Smooth muscle cell (in vitro differentiated cells): ENCODE data around the gene EZH2. TPM values are rescaled to one million over a fixed set of nuclear protein-coding genes. Genes with fewer than 3 reads are reported as not detected.
A peak's percentile ranks its signal among the peaks of the same experiment; 100 is the strongest.

Experiments used
- DNase-seq: peaks from one replicate; lab custom pipeline; 2025; ENCODE audit not compliant: unreplicated experiment; lab: John Stamatoyannopoulos, UW
- H2AFZ ChIP-seq: fragments of 200-600 bp; sonication (generic); 2 replicates; pipeline ENCODE4 v1.6.0; 2016; ENCODE audit warnings: antibody characterized with exemption, low read depth, mild to moderate bottlenecking
- H3F3A ChIP-seq: fragments of 200-600 bp; sonication (generic); 2 replicates; pipeline ENCODE4 v1.6.0; 2017; ENCODE audit warnings: antibody characterized with exemption, low read depth
- H3K27ac ChIP-seq: fragments of 200-600 bp; sonication (generic); 2 replicates; pipeline ENCODE4 v1.5.1; 2016; ENCODE audit warnings: low read depth, mild to moderate bottlenecking
- H3K27me3 ChIP-seq: fragments of 200-600 bp; sonication (generic); 2 replicates; pipeline ENCODE4 v1.6.1; 2016; ENCODE audit warnings: low read depth, mild to moderate bottlenecking
- H3K36me3 ChIP-seq: fragments of 200-600 bp; sonication (generic); 2 replicates; pipeline ENCODE4 v1.5.1; 2016; ENCODE audit warnings: low read depth
- H3K4me1 ChIP-seq: fragments of 200-600 bp; sonication (generic); 2 replicates; pipeline ENCODE4 v1.5.1; 2016; ENCODE audit warnings: low read depth
- H3K4me2 ChIP-seq: fragments of 200-600 bp; sonication (generic); 2 replicates; pipeline ENCODE4 v1.6.0; 2016; ENCODE audit warnings: mild to moderate bottlenecking
- H3K4me3 ChIP-seq: fragments of 200-600 bp; sonication (generic); 2 replicates; pipeline ENCODE4 v1.5.1; 2016; ENCODE audit warnings: mild to moderate bottlenecking
- H3K79me2 ChIP-seq: fragments of 200-600 bp; sonication (generic); 2 replicates; pipeline ENCODE4 v1.6.0; 2016; ENCODE audit warnings: low read depth, mild to moderate bottlenecking
- H3K9ac ChIP-seq: fragments of 200-600 bp; sonication (generic); 2 replicates; pipeline ENCODE4 v1.6.0; 2016; ENCODE audit warnings: low read depth
- H3K9me3 ChIP-seq: fragments of 200-600 bp; sonication (generic); replicated peaks from 2 replicates; pipeline ENCODE4 v1.5.1; 2016; ENCODE audit warnings: low read depth
- H4K20me1 ChIP-seq: fragments of 200-600 bp; sonication (generic); 2 replicates; pipeline ENCODE4 v1.6.0; 2016; ENCODE audit warnings: low read depth
- CTCF ChIP-seq: fragments of 200-600 bp; sonication (generic); IDR thresholded peaks from 2 replicates; pipeline ENCODE4 v1.5.1; 2017; ENCODE audit warnings: borderline replicate concordance, mild to moderate bottlenecking, antibody characterized with exemption; ENCODE audit not compliant: insufficient read depth, poor library complexity, severe bottlenecking
- WGBS: methylation state at CpG from one replicate; pipeline ENCODE4 v1.1.7; 2016; ENCODE audit warnings: low lambda C conversion rate; 5-methylcytosine and 5-hydroxymethylcytosine counted together
- polyA plus RNA-seq: library from polyadenylated mRNA; unstranded; fragments of >200 nt; fragmentation: Nextera tagmentation; extraction: Ambion mirVana; gene quantifications from 2 replicates; pipeline ENCODE4 v1.2.1, GENCODE V29; 2016
- total RNA-seq: library from RNA; depleted of rRNA; stranded (reverse); fragments of >200 nt; gene quantifications from 2 replicates; pipeline ENCODE4 v1.2.3, GENCODE V29; 2014

The EZH2 gene
- total and polyA plus RNA-seq, 2 experiments from 2014 or later = 12.0 to 20.5 TPM

DNA sequence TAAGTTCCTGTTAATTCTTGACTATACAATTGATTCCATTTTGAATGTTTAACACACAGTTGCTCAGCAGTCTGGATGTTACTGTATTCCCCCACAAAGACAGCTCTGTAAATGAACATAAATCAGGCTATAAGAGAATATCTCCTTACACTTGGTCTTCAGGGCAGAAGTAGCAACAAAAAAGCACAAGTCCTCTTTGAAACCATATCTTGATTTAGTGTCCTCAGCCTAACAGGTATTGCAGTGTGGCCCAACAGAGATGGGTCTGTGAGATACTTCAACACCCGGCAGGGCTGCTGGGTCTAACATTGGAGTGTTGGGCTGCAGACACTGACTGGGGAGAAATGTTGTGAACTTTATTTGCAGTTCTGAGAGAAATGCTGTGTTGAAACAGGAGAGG, 109.6 kb downstream of the EZH2 start:
- H3K4me2 ChIP-seq = no peak overlapping the region
- 87% methylated on average over 1 of the region's 1 CpG for WGBS
- no peaks in the 10 kb centered on the region for H3K9me3 ChIP-seq
- no peak overlapping the region for H3K27ac ChIP-seq
- H3K79me2 ChIP-seq = peaks cover 4% of the 10 kb centered on the region
- H3K36me3 ChIP-seq = peaks cover 5% of the 10 kb centered on the region
- peaks cover 13% of the 10 kb centered on the region for H3F3A ChIP-seq
- H4K20me1 ChIP-seq = peaks cover 17% of the 10 kb centered on the region
- H3K4me3 ChIP-seq = no peak overlapping the region
- H3K9ac ChIP-seq = no peak overlapping the region
- H3K27me3 ChIP-seq = no peaks in the 10 kb centered on the region
- peaks cover 5% of the 10 kb centered on the region for H3K4me1 ChIP-seq
- no peak for DNase-seq
- TF ChIP-seq CTCF = no peak
- no peak overlapping the region for H2AFZ ChIP-seq

- Histone ChIP-seq H3K4me3 (no peak overlapping the region), H3K9ac (peak overlapping the region; percentile 54), H3K27me3 (no peaks in the 10 kb centered on the region), H3K79me2 (peaks cover 4% of the 10 kb centered on the region), H3F3A (peaks cover 13% of the 10 kb centered on the region), H4K20me1 (peaks cover 17% of the 10 kb centered on the region), H3K27ac (peak overlapping the region; percentile 93), H3K36me3 (peaks cover 5% of the 10 kb centered on the region), H2AFZ (no peak overlapping the region), H3K9me3 (no peaks in the 10 kb centered on the region), H3K4me1 (peaks cover 5% of the 10 kb centered on the region), H3K4me2 (peak overlapping the region; percentile 66)
- DNase-seq = no peak
- TF ChIP-seq CTCF = no peak
- 48% methylated on average over 10 of the region's 10 CpGs for WGBS
Measured at GRCh38 chr7:148773334-148773733, 110.8 kb downstream of the EZH2 start.

- peaks cover 5% of the 10 kb centered on the region for H3K36me3 ChIP-seq
- no peak for DNase-seq
- H3K27ac ChIP-seq = peak overlapping the region; percentile 93
- H3K4me1 ChIP-seq = peaks cover 5% of the 10 kb centered on the region
- no peak overlapping the region for H3K4me3 ChIP-seq
- TF ChIP-seq CTCF = no peak
- no peaks in the 10 kb centered on the region for H3K27me3 ChIP-seq
- peaks cover 13% of the 10 kb centered on the region for H3F3A ChIP-seq
- no peak overlapping the region for H2AFZ ChIP-seq
- H3K9ac ChIP-seq = peak overlapping the region; percentile 54
- H3K79me2 ChIP-seq = peaks cover 4% of the 10 kb centered on the region
- peak overlapping the region; percentile 66 for H3K4me2 ChIP-seq
- H4K20me1 ChIP-seq = peaks cover 23% of the 10 kb centered on the region
- no peaks in the 10 kb centered on the region for H3K9me3 ChIP-seq
- WGBS = 41% methylated on average over 8 of the region's 8 CpGs
Measured at GRCh38 chr7:148772297-148773089, 111.6 kb downstream of the EZH2 start.

GRCh38 chr7:148770004-148770403, 114.1 kb downstream of the EZH2 start:
- no peaks in the 10 kb centered on the region for H3K79me2 ChIP-seq
- H3K36me3 ChIP-seq = peaks cover 5% of the 10 kb centered on the region
- no peak overlapping the region for H3K4me3 ChIP-seq
- WGBS = 85% methylated on average over 6 of the region's 6 CpGs
- no peak overlapping the region for H3K27ac ChIP-seq
- peaks cover 5% of the 10 kb centered on the region for H3K4me1 ChIP-seq
- H2AFZ ChIP-seq = no peak overlapping the region
- H3K27me3 ChIP-seq = no peaks in the 10 kb centered on the region
- H4K20me1 ChIP-seq = peaks cover 32% of the 10 kb centered on the region
- H3K9me3 ChIP-seq = no peaks in the 10 kb centered on the region
- TF ChIP-seq CTCF = no peak
- no peak for DNase-seq
- no peak overlapping the region for H3K9ac ChIP-seq
- H3K4me2 ChIP-seq = no peak overlapping the region
- peaks cover 13% of the 10 kb centered on the region for H3F3A ChIP-seq
